ENCODE data around the gene PDCD7. TPM values are rescaled to one million over a fixed set of nuclear protein-coding genes. Genes with fewer than 3 reads are reported as not detected.

Gene PDCD7
- total RNA-seq, 1 experiment from 2014 or later, result 23.5 TPM

- TF ChIP-seq ZNF532 (CRISPR knock-in tag; IDR thresholded peaks at IDR 0.05; ENCODE audit: borderline replicate concordance) (no peak), E2F5 (CRISPR knock-in tag; IDR thresholded peaks at IDR 0.05) (no peak), E2F4 (CRISPR knock-in tag; IDR thresholded peaks at IDR 0.05; ENCODE audit: borderline replicate concordance, low read depth) (no peak), IRF2 (CRISPR knock-in tag; IDR thresholded peaks at IDR 0.05; ENCODE audit: borderline replicate concordance, low read depth) (no peak), ZNF512 (CRISPR knock-in tag; IDR thresholded peaks at IDR 0.05; ENCODE audit: borderline replicate concordance) (no peak), FOXJ3 (CRISPR knock-in tag; IDR thresholded peaks at IDR 0.05; ENCODE audit: borderline replicate concordance) (no peak), ZNF423 (CRISPR knock-in tag; IDR thresholded peaks at IDR 0.05) (no peak), NR1H2 (CRISPR knock-in tag; IDR thresholded peaks at IDR 0.05) (no peak), CBFB (CRISPR knock-in tag; IDR thresholded peaks at IDR 0.05; ENCODE audit: low read depth) (no peak)
These were observed 22.8 kb downstream of the PDCD7 start (continued) for GRCh38 chr15:65110676-65111292.

GRCh38 chr15:65106011-65106590 is 27.5 kb downstream of the PDCD7 start:
- CTCF ChIA-PET, result interaction anchor here (0.6 to 1.5 kb wide), 3 partner anchors 23 to 51 kb away, joined by 3 to 6 read pairs (median 3); no protein-coding TSS in a partner anchor
- POLR2A ChIA-PET, result interaction anchor here (0.7 kb wide), 1 partner anchor 23 kb away, joined by 5 read pairs; no protein-coding TSS in a partner anchor
- Mint-ChIP-seq H3K36me3 (no peaks in the 10 kb centered on the region), H3K9me3 (no peaks in the 10 kb centered on the region), H3K27ac (no peak overlapping the region), H3K27me3 (ENCODE audit: low read depth) (peaks cover 10% of the 10 kb centered on the region), H3K4me1 (peaks cover 2% of the 10 kb centered on the region), H3K4me3 (no peak overlapping the region)
- DNase-seq (ENCODE audit: low spot score) (no peak), ATAC-seq (no peak)
- TF ChIP-seq IRF1 (CRISPR knock-in tag; IDR thresholded peaks at IDR 0.05) (no peak), SOX15 (CRISPR knock-in tag; IDR thresholded peaks at IDR 0.05) (no peak), RELA (CRISPR knock-in tag; IDR thresholded peaks at IDR 0.05; ENCODE audit: borderline replicate concordance) (no peak), IRF2 (CRISPR knock-in tag; IDR thresholded peaks at IDR 0.05; ENCODE audit: borderline replicate concordance, low read depth) (no peak), OVOL2 (CRISPR knock-in tag; IDR thresholded peaks at IDR 0.05; ENCODE audit: borderline replicate concordance) (no peak), USF1 (CRISPR knock-in tag; IDR thresholded peaks at IDR 0.05) (no peak), FOXK1 (CRISPR knock-in tag; IDR thresholded peaks at IDR 0.05) (no peak), E2F1 (CRISPR knock-in tag; IDR thresholded peaks at IDR 0.05) (no peak), FOXP4 (CRISPR knock-in tag; IDR thresholded peaks at IDR 0.05) (no peak), ATF6 (CRISPR knock-in tag; IDR thresholded peaks at IDR 0.05) (no peak), RORB (CRISPR knock-in tag; IDR thresholded peaks at IDR 0.05) (no peak)
